OCI-LY7 (cell line): ENCODE measurements around the gene KCNQ4. TPM values are rescaled to one million over a fixed set of nuclear protein-coding genes. Genes with fewer than 3 reads are reported as not detected.

Source experiments
- BruUV-seq: library from RNA; stranded (reverse); fragments of 400-500 nt; replicated peaks from 2 replicates; lab custom pipeline; 2021; lab: Mats Ljungman, UMichigan
- CTCF ChIA-PET: fragments of 300-600 bp; sonication (Branson Sonifier 250); formaldehyde crosslinking; loops from one replicate; lab custom pipeline; 2022; ENCODE audit warnings: antibody characterized with exemption; ENCODE audit not compliant: unreplicated experiment; lab: Charles Lee
- POLR2A ChIA-PET: fragments of 300-600 bp; sonication (Branson Sonifier 250); formaldehyde crosslinking; loops from one replicate; lab custom pipeline; 2022; ENCODE audit warnings: antibody characterized with exemption; lab: Charles Lee
- DNase-seq: peaks from one replicate; pipeline ENCODE4 v3.0.0-alpha.2; 2015; ENCODE audit warnings: low spot score
- H2AFZ ChIP-seq: fragments of 200-600 bp; sonication (generic), shearing (Covaris generic); 2 replicates; pipeline ENCODE4 v1.6.1; 2014; ENCODE audit warnings: mild to moderate bottlenecking, antibody characterized with exemption, low read length, moderate library complexity
- H3K27ac ChIP-seq: fragments of 200-600 bp; sonication (generic); 2 replicates; pipeline ENCODE4 v1.5.1; 2014; ENCODE audit warnings: mixed run types, low read depth, mild to moderate bottlenecking, moderate library complexity, low read length, inconsistent platforms; ENCODE audit not compliant: poor library complexity, severe bottlenecking
- H3K36me3 ChIP-seq: fragments of 200-600 bp; sonication (generic); 2 replicates; pipeline ENCODE4 v1.6.1; 2014; ENCODE audit warnings: mild to moderate bottlenecking, antibody characterized with exemption, low read length, moderate library complexity, mixed read lengths; ENCODE audit not compliant: insufficient read depth
- H3K4me1 ChIP-seq: fragments of 200-600 bp; sonication (generic); 2 replicates; pipeline ENCODE4 v1.5.1; 2014; ENCODE audit warnings: mild to moderate bottlenecking, low read length; ENCODE audit not compliant: insufficient read depth, poor library complexity, severe bottlenecking
- H3K4me2 ChIP-seq: fragments of 200-600 bp; sonication (generic); 2 replicates; pipeline ENCODE4 v1.6.1; 2014; ENCODE audit warnings: mild to moderate bottlenecking, low read length
- H3K4me3 ChIP-seq: fragments of 200-600 bp; sonication (generic); 2 replicates; pipeline ENCODE4 v1.5.1; 2014; ENCODE audit warnings: mild to moderate bottlenecking, low read depth, low read length; ENCODE audit not compliant: poor library complexity, severe bottlenecking
- H3K79me2 ChIP-seq: fragments of 200-600 bp; sonication (generic); 2 replicates; pipeline ENCODE4 v1.6.1; 2016; ENCODE audit warnings: low read depth, mild to moderate bottlenecking, low read length, moderate library complexity, mixed read lengths; ENCODE audit not compliant: insufficient read depth
- H3K9me2 ChIP-seq: fragments of 200-600 bp; sonication (generic); 2 replicates; pipeline ENCODE4 v1.6.1; 2016; ENCODE audit warnings: mild to moderate bottlenecking, low read length, mixed read lengths; ENCODE audit not compliant: insufficient read depth
- H3K9me3 ChIP-seq: fragments of 200-600 bp; sonication (generic); 2 replicates; pipeline ENCODE4 v1.6.1; 2014; ENCODE audit warnings: mild to moderate bottlenecking, mixed run types, low read length, mixed read lengths
- H4K20me1 ChIP-seq: fragments of 200-600 bp; sonication (generic); 2 replicates; pipeline ENCODE4 v1.6.1; 2014; ENCODE audit warnings: mild to moderate bottlenecking, antibody characterized with exemption, low read length, moderate library complexity, mixed read lengths; ENCODE audit not compliant: insufficient read depth
- CTCF ChIP-seq: fragments of 200-600 bp; sonication (generic); conservative IDR thresholded peaks from 2 replicates; pipeline ENCODE4 v1.5.1; 2014; ENCODE audit warnings: mild to moderate bottlenecking, antibody characterized with exemption, low read length, moderate library complexity, mixed read lengths
- EZH2phosphoT487 ChIP-seq: fragments of 200-600 bp; sonication (generic); IDR thresholded peaks from 2 replicates; pipeline ENCODE4 v1.6.1; 2018; ENCODE audit warnings: low read depth, borderline replicate concordance, mild to moderate bottlenecking, mixed run types, antibody characterized with exemption, low read length, moderate library complexity, mixed read lengths
- intact Hi-C: fragments of 100-400 bp; cut with micrococcal nuclease; formaldehyde crosslinking; loops from one replicate; pipeline ENCODE4 v1.10.0; 2022; ENCODE audit not compliant: unreplicated experiment
- total RNA-seq, 2 experiments: library from RNA; depleted of rRNA in 1 of 2; stranded (reverse); fragments of >200 nt in 1 of 2; shearing (Covaris generic) in 1 of 2; gene quantifications; 2 replicates each; pipeline ENCODE4 v1.2.3, GENCODE V29; 2014 to 2022

The KCNQ4 gene
- total RNA-seq, 2 experiments from 2014 or later, result 0.16 to 0.49 TPM

GRCh38 chr1:40780678-40781607 is 2.6 kb upstream of the KCNQ4 start:
- BruUV-seq, result no TSS peak
- Histone ChIP-seq H3K9me2 (no peaks in the 10 kb centered on the region), H3K27ac (no peak overlapping the region), H3K36me3 (peaks cover 16% of the 10 kb centered on the region), H3K79me2 (no peaks in the 10 kb centered on the region), H3K4me3 (no peak overlapping the region), H3K9me3 (no peaks in the 10 kb centered on the region), H3K4me2 (no peak overlapping the region), H3K4me1 (no peaks in the 10 kb centered on the region), H2AFZ (no peak overlapping the region), H4K20me1 (no peaks in the 10 kb centered on the region)
- DNase-seq, result no peak
- POLR2A ChIA-PET, result interaction anchor here (0.7 to 0.9 kb wide), 3 partner anchors 35 to 69 kb away, joined by 3 read pairs; no protein-coding TSS in a partner anchor
- intact Hi-C loops, result no loop called here
- no peak for TF ChIP-seq EZH2phosphoT487
- TF ChIP-seq CTCF, result no peak
- CTCF ChIA-PET, result no interaction called here

GRCh38 chr1:40781608-40781971 is 2.0 kb upstream of the KCNQ4 start:
- Histone ChIP-seq H3K36me3 (peaks cover 10% of the 10 kb centered on the region), H3K9me2 (no peaks in the 10 kb centered on the region), H2AFZ (no peak overlapping the region), H3K27ac (no peak overlapping the region), H3K9me3 (no peaks in the 10 kb centered on the region), H4K20me1 (no peaks in the 10 kb centered on the region), H3K4me2 (no peak overlapping the region), H3K4me3 (no peak overlapping the region), H3K79me2 (no peaks in the 10 kb centered on the region), H3K4me1 (no peaks in the 10 kb centered on the region)
- CTCF ChIA-PET, result no interaction called here
- DNase-seq, result no peak
- TF ChIP-seq CTCF, result no peak
- no peak for TF ChIP-seq EZH2phosphoT487
- intact Hi-C loops, result no loop called here
- POLR2A ChIA-PET, result interaction anchor here (0.7 to 0.9 kb wide), 2 partner anchors 34 to 47 kb away, joined by 3 read pairs; no protein-coding TSS in a partner anchor
- BruUV-seq, result no TSS peak
